ENCODE measurements around the gene MFSD11.

DNA sequence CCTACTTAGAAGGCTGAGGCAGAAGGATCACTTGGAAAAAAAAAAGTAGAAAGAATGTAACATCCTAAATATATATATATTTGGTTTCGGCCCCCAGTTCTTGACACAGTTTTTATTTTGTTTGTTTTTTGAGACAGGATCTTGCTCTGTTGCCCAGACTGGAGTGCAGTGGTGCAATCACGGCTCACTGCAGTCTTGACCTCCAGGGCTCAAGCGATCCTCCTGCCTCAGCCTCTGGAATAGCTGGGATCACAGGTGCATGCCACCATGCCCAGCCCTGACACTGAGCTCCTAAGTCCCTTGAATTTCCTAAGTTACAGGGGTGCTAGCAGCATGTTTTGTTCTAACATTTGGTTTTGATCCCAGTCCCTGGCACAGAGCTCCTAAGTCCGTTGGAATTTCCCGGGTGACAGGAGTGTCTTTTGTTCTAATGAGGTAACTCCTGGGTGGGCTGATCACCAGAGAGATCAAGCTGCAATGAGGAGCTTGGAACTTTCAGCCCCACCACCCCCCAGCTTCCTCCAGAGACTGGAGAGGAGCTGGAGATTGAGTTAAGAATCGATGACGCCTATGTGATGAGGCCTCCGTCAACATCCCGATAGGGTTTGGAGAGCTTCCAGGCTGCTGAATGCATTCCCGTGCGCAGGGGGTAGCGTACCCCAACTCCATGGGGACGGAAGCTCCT lies 47.2 kb upstream of the MFSD11 start:
- TF ChIP-seq, protein P1, sequence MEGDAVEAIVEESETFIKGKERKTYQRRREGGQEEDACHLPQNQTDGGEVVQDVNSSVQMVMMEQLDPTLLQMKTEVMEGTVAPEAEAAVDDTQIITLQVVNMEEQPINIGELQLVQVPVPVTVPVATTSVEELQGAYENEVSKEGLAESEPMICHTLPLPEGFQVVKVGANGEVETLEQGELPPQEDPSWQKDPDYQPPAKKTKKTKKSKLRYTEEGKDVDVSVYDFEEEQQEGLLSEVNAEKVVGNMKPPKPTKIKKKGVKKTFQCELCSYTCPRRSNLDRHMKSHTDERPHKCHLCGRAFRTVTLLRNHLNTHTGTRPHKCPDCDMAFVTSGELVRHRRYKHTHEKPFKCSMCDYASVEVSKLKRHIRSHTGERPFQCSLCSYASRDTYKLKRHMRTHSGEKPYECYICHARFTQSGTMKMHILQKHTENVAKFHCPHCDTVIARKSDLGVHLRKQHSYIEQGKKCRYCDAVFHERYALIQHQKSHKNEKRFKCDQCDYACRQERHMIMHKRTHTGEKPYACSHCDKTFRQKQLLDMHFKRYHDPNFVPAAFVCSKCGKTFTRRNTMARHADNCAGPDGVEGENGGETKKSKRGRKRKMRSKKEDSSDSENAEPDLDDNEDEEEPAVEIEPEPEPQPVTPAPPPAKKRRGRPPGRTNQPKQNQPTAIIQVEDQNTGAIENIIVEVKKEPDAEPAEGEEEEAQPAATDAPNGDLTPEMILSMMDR (IDR thresholded peaks at IDR 0.05) = no peak
- TF ChIP-seq POLR2A (IDR thresholded peaks at IDR 0.05) = no peak

Measured in thyroid gland (tissue), 4 donors.